COLO668 (cell line): ENCODE measurements around the gene PSMG4.

Experiments used
- DNase-seq: peaks from one replicate; lab custom pipeline; 2025; ENCODE audit not compliant: unreplicated experiment; lab: John Stamatoyannopoulos, UW

The PSMG4 gene

DNA sequence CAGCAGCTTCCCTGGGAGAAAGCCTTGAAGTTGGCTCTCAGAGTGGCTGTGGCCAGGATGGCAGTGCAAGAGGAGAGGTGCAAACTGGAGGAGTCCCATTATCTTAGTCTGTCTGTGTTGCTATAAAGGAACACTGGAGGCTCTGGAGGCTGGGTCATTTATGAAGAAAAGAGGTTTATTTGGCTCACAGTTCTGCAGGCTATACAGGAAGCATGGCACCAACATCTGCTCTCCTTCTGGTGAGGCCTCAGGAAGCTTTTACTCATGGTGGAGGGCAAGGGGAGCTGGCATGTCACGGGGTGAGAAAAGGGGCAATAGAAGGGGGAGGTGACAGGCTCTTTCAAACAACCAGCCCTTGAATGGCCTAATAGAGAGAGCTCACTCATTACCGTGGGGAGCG is 47.1 kb downstream of the PSMG4 start:
- no peak for DNase-seq

- DNase-seq = no peak
These were observed 48.1 kb downstream of the PSMG4 start for GRCh38 chr6:3306848-3307247.

DNA sequence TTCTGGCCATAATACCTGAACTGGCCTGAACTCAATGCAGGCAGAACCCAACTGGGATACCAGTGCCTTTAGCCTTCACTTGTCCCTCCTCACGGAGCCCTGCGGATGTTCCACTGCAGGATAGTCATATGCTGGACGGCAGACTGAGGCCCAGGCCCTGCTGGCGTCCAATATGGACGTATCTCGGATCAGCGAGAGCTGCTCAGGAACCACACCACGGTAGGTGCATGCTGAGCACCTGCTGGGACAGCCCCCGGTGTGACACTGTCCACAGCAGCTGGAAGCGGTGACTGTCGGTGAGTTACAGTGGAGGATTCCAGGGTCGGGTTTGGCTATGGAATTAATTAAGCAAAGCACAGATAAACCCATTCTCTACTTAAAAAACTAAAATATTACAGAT is 48.7 kb downstream of the PSMG4 start:
- no peak for DNase-seq

DNA sequence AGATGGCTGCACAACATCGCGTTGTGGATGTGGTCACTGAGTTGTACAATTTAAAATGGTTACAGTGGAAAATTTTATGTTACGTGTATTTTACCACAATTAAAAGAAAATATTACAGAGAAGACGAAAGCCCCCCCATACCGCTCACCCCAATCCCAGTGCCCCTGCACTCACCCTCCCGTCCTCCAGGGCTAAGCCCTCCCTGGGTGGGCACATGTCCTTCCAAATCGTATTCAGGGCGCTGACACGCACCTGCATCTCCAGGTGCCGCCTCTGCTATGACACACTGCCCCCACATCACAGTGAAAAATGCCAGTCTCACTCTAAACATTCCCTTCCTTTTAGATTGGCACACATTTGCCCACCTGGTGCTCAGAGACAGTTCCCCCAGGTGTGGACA is 49.4 kb downstream of the PSMG4 start:
- no peak for DNase-seq

DNA sequence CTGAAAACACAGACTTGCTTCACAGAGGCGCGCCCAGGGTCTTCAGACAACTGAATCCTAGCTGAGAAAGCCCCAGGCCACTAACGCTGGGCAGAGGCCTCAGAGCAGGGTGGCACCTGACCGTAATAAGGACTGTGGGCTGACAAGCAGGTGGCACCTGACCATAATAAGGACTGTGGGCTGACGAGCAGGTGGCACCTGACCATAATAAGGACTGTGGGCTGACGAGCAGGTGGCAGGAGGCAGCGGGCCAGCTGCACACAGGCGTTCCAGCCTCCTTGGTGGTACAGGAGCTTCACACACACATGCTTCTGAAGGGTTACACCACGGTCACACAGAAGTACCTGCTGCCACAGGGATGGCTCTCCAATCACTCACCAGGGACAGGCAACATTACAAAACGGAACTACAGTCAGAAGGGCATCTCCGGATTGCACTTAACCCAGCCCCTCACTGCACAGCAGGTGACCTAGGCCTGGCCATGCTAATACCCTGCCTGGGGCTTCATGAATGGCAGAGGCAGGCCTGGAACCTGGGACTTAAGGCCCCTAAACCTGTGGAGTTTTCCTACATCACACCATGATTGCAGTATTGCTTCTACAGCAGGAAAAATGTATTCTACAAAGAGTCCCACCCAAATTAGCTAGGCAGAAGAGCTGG is 50.8 kb downstream of the PSMG4 start:
- DNase-seq = peak; percentile 84

DNA sequence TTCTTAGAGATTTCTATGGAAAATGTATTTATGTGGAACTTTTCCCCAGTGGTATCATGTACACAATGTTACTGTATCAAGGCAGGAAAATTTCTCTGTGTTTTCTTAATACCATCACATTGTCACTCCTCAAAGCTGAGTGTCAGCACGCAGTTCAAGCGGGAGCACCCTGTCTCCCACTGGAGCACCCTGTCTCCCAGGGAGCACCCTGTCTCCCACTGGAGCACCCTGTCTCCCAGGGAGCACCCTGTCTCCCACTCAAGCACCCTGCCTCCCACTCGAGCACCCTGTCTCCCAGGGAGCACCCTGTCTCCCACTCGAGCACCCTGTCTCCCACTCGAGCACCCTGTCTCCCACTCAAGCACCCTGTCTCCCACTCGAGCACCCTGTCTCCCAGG is 51.3 kb downstream of the PSMG4 start:
- no peak for DNase-seq

- DNase-seq = no peak
These were observed 52.0 kb downstream of the PSMG4 start for GRCh38 chr6:3310703-3311102.

GRCh38 chr6:3311826-3312225 is 53.1 kb downstream of the PSMG4 start:
- no peak for DNase-seq

- no peak for DNase-seq
These were observed 54.0 kb downstream of the PSMG4 start for GRCh38 chr6:3312604-3313231.

DNA sequence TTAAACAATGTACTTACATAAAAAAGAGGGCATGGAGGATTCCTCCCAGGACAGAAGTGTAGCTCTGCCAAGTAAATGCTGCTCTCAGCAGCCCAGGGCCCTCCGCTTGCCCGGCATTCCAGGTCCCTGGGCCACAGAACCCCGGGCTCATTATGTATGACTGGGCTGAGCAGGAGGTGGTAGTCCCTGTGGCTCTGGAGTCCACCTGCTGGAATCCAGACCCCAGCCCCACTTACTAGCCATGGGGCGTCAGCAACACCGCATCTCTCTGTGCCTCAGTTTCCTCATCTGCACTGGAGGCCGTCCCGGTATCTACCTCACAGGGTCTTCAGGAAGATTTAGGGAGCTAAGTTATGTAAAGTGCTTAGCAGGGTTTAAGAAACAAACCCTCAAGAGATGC is 55.4 kb downstream of the PSMG4 start:
- DNase-seq = no peak

GRCh38 chr6:3314621-3315467 is 56.1 kb downstream of the PSMG4 start:
- no peak for DNase-seq

GRCh38 chr6:3315841-3316240 is 57.1 kb downstream of the PSMG4 start:
- no peak for DNase-seq

DNA sequence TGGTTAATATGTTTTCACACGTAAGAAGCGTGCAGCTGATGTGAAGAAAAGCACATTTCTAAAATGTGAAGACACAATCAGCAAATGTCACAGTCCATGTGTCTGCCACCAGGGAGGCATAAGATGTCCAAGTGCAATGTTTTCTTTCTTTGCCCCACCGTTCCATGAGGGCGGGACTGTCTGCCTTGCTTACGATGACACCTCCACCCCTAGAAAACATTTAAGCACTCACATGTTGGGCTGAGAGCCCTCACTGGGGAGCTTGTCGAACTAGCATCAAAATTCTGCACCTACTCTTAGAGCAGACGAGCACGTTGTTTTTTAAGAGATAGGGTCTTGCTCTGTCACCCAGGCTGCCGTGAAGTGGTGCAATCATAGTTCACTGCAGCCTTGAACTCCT is 57.6 kb downstream of the PSMG4 start:
- DNase-seq = no peak

DNA sequence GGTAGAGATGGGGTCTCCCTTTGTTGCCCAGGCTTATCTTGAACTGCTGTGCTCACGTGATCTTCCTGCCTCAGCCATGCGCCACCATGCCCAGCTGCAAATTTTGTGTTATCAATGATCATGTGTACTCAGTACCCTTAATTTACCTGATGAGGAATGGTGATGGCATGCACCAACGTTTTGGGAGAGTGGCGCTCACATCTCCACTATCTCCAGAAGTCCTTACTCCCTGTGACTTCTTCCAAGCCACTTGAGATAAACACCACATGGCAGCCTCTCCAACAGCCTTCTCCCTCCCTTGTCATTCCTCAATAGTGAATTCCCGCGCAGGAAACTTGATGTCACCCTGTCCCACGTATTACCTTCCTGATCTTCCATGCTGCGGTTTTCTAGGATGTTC is 58.1 kb downstream of the PSMG4 start:
- DNase-seq = no peak
